Hematopoietic multipotent progenitor cell treated with erythropoietin and hydrocortisone succinate and interleukin-3 and kit ligand, for 4 days (in vitro differentiated cells): ENCODE results near the gene CUL1.

ENCODE experiments used
- DNase-seq: peaks from one replicate; pipeline ENCODE4 v3.0.0-alpha.2; 2015

Gene CUL1

DNA sequence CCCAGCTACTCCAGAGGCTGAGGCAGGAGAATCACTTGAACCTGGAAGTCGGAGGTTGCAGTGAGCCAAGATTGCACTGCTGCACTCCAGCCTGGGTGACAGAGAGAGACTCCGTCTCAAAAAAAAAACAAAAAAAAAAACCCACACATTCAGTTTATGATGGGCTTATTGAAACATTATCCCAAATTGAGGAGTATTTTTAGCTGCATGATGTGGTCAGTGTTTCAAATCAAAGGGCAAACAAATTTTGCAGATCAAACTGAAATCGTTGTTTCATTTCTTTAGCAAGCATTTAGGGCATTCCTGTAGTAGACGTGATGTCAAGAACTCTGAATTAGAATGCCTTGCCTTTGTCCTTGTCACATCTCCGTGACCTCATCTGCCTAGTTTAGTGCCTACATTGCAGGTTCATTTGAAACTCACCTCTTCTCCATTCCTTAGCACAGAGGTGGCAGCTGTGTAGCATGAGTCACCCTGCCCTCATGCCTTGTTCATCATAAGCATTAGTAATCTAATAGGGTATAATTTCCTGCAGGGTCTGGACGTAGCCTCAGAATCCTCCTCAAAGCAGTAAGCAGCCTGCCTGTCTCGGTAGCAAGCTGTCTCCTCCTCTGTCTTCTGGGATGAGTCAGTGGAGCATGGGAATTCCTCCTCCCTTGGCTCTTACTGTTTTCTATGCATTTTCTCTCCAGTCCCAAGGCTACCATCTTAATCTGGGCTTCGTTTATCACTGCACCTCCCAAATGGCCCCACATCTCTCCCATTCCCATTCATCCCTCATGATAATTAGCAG is 73.8 kb downstream of the CUL1 start:
- DNase-seq = peak; percentile 15

GRCh38 chr7:148773334-148773733 is 74.6 kb downstream of the CUL1 start:
- peak; percentile 91 for DNase-seq

GRCh38 chr7:148774471-148774870 is 75.8 kb downstream of the CUL1 start:
- DNase-seq = no peak

GRCh38 chr7:148782757-148783456 is 84.2 kb downstream of the CUL1 start:
- no peak for DNase-seq

GRCh38 chr7:148783801-148784527 is 85.3 kb downstream of the CUL1 start:
- DNase-seq = no peak

GRCh38 chr7:148787571-148788295 is 89.0 kb downstream of the CUL1 start:
- DNase-seq = no peak

GRCh38 chr7:148789220-148789619 is 90.5 kb downstream of the CUL1 start:
- DNase-seq = no peak

- peak; percentile 70 for DNase-seq
Measured at GRCh38 chr7:148790131-148790726, 91.5 kb downstream of the CUL1 start.

DNA sequence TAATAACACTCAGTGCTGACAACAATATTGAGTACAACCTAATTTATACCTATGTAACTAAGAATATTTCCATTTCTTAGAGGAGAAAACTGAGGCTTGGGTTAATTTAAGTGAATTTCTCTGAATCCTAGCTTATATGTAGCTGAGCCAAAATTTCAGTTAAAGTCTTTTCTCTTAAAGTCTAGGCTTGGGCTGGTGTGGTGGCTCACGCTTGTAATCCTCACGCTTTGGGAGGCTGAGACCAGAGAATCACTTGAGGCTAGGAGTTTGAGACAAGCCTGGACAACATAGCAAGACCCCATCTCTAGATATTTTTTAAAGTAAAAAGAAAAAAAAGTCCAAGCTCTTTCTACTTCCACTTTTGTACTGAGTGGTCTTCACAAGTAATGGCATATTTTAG is 92.1 kb downstream of the CUL1 start:
- DNase-seq = no peak

DNA sequence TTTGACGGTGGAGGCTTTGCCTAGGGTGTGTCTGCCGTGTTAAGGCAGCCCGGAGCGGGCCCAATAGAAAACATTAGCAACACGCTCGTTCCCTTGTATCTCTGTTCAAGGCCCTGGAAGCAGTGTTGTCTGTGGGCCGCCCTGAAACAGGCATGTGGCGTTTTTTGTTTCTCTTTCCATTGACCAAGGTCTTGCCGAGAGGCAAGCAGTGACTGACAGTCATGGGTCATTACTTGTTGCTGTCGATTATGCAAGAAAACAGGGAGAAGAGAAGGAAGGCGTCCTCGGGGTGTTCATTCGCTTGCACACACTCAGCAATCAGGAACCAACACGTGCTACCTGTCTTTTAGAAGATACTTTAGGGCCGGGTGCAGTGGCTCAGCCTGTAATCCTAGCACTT is 92.8 kb downstream of the CUL1 start:
- DNase-seq = no peak

- DNase-seq = no peak
Measured at GRCh38 chr7:148793590-148793989, 94.9 kb downstream of the CUL1 start.

GRCh38 chr7:148794476-148794875 is 95.8 kb downstream of the CUL1 start:
- DNase-seq = no peak

- DNase-seq = no peak
Measured at GRCh38 chr7:148796841-148797240, 98.1 kb downstream of the CUL1 start.

- DNase-seq = no peak
Measured at GRCh38 chr7:148799893-148800555, 101.3 kb downstream of the CUL1 start.

DNA sequence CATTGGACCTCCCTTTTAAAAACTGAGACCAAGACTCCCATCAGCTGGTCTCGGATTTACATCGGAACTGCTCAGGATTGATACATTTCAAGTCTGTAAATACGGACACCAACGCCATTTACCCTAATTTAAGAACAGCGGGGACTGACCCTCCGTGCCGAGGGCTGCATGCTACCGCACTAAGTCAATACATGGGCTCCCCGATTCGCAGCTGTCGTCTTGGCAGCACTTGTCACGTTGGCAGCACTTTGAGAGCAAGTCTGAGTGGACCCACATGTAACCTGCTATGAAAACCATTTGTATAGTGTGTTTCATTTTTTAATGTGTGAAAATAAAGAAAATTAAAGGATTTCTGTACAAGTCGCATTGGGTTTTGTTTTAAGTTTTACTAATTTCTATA is 102.0 kb downstream of the CUL1 start:
- no peak for DNase-seq

DNA sequence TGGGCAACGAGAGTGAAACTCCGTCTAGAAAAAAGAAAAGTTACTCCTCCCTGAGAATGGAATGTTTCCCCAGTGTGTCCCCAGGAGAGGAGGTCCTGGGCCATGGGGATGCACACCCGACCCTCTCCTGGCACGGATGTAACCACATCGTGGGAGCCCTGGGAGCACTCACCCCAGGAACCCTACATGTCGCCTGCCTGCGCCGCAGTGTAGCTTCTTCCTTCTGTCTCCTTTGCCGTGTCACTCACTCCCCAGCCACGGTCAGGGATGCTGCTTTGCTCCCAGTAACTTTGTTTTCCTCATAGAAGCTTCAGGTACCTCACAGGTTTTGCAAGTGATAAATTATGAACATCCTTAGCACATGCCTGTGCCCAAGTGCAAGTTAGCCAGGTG is 103.4 kb downstream of the CUL1 start:
- no peak for DNase-seq

- no peak for DNase-seq
Measured at GRCh38 chr7:148803094-148803493, 104.4 kb downstream of the CUL1 start.

GRCh38 chr7:148804343-148805235 is 105.9 kb downstream of the CUL1 start:
- DNase-seq = no peak

GRCh38 chr7:148806187-148806586 is 107.5 kb downstream of the CUL1 start:
- no peak for DNase-seq

DNA sequence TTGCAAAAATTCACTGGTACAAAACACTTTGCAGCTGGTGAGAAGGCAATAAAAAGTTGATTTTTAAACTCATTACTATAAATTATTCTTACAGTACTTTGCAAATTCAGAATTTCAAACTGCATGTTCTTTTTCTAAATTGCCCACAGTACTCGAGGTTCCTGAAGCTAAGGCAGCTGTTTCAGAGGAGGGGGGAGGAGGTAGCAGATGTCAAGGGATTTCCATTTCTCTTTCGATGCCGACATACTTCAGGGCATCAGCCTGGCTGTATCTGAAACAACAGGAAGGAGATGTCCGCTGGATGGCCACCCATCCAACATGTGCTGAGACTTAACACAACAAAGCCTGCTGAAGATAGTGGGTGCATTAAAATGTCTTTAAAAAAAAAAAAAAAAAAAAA is 108.7 kb downstream of the CUL1 start:
- DNase-seq = no peak

DNA sequence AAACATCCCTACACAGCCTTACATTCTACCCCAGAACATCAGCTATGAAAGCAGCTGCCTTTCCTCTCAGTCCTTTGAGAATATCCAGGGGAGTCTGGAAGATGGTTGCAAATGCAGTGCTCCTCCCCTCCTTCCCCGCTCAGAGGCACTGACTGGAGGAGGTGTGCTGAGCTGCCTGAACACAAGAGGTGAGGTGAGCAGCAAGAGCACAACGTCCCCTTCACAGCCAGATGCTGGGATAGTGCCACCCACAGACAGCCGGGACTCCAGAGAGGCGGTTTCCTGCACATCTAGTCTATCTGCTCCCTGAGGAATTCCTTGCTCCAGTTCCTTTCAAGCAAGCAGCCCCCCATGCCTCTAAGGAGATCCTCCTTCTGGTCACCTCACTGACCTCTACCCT is 111.2 kb downstream of the CUL1 start:
- no peak for DNase-seq
